H1 (cell line): ENCODE data around the gene OTOP1. TPM values are rescaled to one million over a fixed set of nuclear protein-coding genes. Genes with fewer than 3 reads are reported as not detected.

Experiments used
- CTCF ChIA-PET: fragments of 300-600 bp; sonication (Branson Sonifier 250); formaldehyde crosslinking; loops from one replicate; lab custom pipeline; 2021; ENCODE audit not compliant: partially characterized antibody; lab: Charles Lee
- POLR2A ChIA-PET: fragments of 300-600 bp; sonication (Branson Sonifier 250); formaldehyde crosslinking; loops from one replicate; lab custom pipeline; 2021; ENCODE audit warnings: inconsistent platforms; ENCODE audit not compliant: partially characterized antibody; lab: Charles Lee
- DNase-seq, 2 experiments: peaks; one replicate each; pipeline versions ENCODE4 v3.0.0 to v3.0.0-alpha.2; 2010 to 2022; ENCODE audit warnings: low spot score in 2 of 2, low read depth in 1 of 2, mixed read lengths in 1 of 2
- FAIRE-seq: peaks from 2 replicates; lab custom pipeline; 2011; peaks lifted over from hg19 to GRCh38; lab: Jason Lieb, UNC
- H2AFZ ChIP-seq: 2 replicates; pipeline ENCODE4 v1.8.1; 2012; ENCODE audit warnings: low read length, inconsistent platforms
- H2AK5ac ChIP-seq: 2 replicates; pipeline ENCODE4 v1.6.1; 2013; ENCODE audit warnings: low read depth, low read length
- H2BK120ac ChIP-seq: replicated peaks from 2 replicates; pipeline ENCODE3; 2013; ENCODE audit warnings: low read depth, low read length, inconsistent platforms
- H2BK12ac ChIP-seq: 2 replicates; pipeline ENCODE4 v1.6.1; 2013; ENCODE audit warnings: low read depth, low read length
- H2BK15ac ChIP-seq: 2 replicates; pipeline ENCODE4 v1.6.1; 2013; ENCODE audit warnings: low read length
- H2BK20ac ChIP-seq: 2 replicates; pipeline ENCODE4 v1.6.1; 2013; ENCODE audit warnings: low read length
- H2BK5ac ChIP-seq: 2 replicates; pipeline ENCODE4 v1.6.1; 2013; ENCODE audit warnings: low read depth, low read length
- H3K14ac ChIP-seq: 2 replicates; pipeline ENCODE4 v1.6.1; 2013; ENCODE audit warnings: inconsistent platforms; ENCODE audit not compliant: insufficient read length
- H3K18ac ChIP-seq: 2 replicates; pipeline ENCODE4 v1.6.1; 2013; ENCODE audit warnings: low read length; ENCODE audit errors: extremely low read depth
- H3K23ac ChIP-seq: 2 replicates; pipeline ENCODE4 v1.6.1; 2013; ENCODE audit warnings: inconsistent platforms; ENCODE audit not compliant: insufficient read length
- H3K23me2 ChIP-seq: 2 replicates; pipeline ENCODE4 v1.6.1; 2013; ENCODE audit warnings: low read depth, low read length
- H3K27ac ChIP-seq: 2 replicates; pipeline ENCODE4 v1.6.1; 2011; ENCODE audit warnings: low read depth, low read length, inconsistent platforms
- H3K27me3 ChIP-seq, 4 experiments: replicated peaks in 1 of 4; 1 replicate in 1 of 4; 2 replicates in 3 of 4; pipeline versions ENCODE4 v1.6.1 to v1.8.1; 2011 to 2013; ENCODE audit warnings: low read length in 3 of 4, mild to moderate bottlenecking in 3 of 4, inconsistent platforms in 2 of 4, mixed read lengths in 2 of 4, moderate library complexity in 1 of 4; ENCODE audit not compliant: control insufficient read depth in 3 of 4, insufficient read depth in 3 of 4; ENCODE audit errors: extremely low read depth in 1 of 4
- H3K36me3 ChIP-seq, 4 experiments: 2 replicates each; pipeline versions ENCODE4 v1.6.1 to v1.8.1; 2011 to 2013; ENCODE audit warnings: mild to moderate bottlenecking in 4 of 4, low read length in 3 of 4, moderate library complexity in 2 of 4, control low read depth in 1 of 4, inconsistent platforms in 1 of 4; ENCODE audit not compliant: insufficient read depth in 4 of 4, control insufficient read depth in 2 of 4
- H3K4ac ChIP-seq: replicated peaks from 2 replicates; pipeline ENCODE3; 2013; ENCODE audit warnings: low read length, low read depth, mixed read lengths, inconsistent platforms; ENCODE audit not compliant: insufficient read length
- H3K4me1 ChIP-seq, 4 experiments: replicated peaks in 1 of 4; 1 replicate in 1 of 4; 2 replicates in 3 of 4; pipeline versions ENCODE4 v1.6.1 to v1.8.1; 2011 to 2013; ENCODE audit warnings: low read length in 3 of 4, inconsistent platforms in 2 of 4, mixed read lengths in 1 of 4; ENCODE audit not compliant: insufficient read depth in 4 of 4, control insufficient read depth in 3 of 4
- H3K4me2 ChIP-seq, 2 experiments: 2 replicates each; pipeline versions ENCODE4 v1.6.1 to v1.8.1; 2011 to 2013; ENCODE audit warnings: low read depth in 2 of 2, low read length in 2 of 2, control low read depth in 1 of 2, inconsistent platforms in 1 of 2, mild to moderate bottlenecking in 1 of 2; ENCODE audit not compliant: insufficient read depth in 1 of 2
- H3K4me3 ChIP-seq, 4 experiments: fragments of 200-600, 300-600 bp in 1 of 4; sonication (generic), shearing (Covaris generic), sonication (Bioruptor Twin) in 1 of 4; 2 replicates each; pipeline versions ENCODE4 v1.5.1 to v1.8.1; 2011 to 2016; ENCODE audit warnings: low read length in 4 of 4, low read depth in 3 of 4, control low read depth in 2 of 4, inconsistent platforms in 2 of 4, mild to moderate bottlenecking in 2 of 4, mixed read lengths in 1 of 4, moderate library complexity in 1 of 4; ENCODE audit not compliant: insufficient read depth in 2 of 4; ENCODE audit errors: extremely low read depth in 1 of 4
- H3K56ac ChIP-seq: replicated peaks from 2 replicates; pipeline ENCODE3; 2013; ENCODE audit warnings: low read depth, mild to moderate bottlenecking, mixed read lengths, low read length, inconsistent platforms; ENCODE audit not compliant: insufficient read length
- H3K79me1 ChIP-seq: 2 replicates; pipeline ENCODE4 v1.6.1; 2013; ENCODE audit warnings: low read depth, low read length, control low read depth
- H3K79me2 ChIP-seq, 2 experiments: 2 replicates each; pipeline versions ENCODE4 v1.6.1 to v1.8.1; 2012 to 2013; ENCODE audit warnings: low read length in 2 of 2, mild to moderate bottlenecking in 2 of 2, inconsistent platforms in 1 of 2; ENCODE audit not compliant: insufficient read depth in 2 of 2, control insufficient read depth in 1 of 2
- H3K9ac ChIP-seq, 4 experiments: replicated peaks in 1 of 4; 1 replicate in 1 of 4; 2 replicates in 3 of 4; pipeline versions ENCODE4 v1.6.1 to v1.8.1; 2011 to 2013; ENCODE audit warnings: low read depth in 3 of 4, low read length in 3 of 4, control low read depth in 2 of 4, mild to moderate bottlenecking in 2 of 4, moderate library complexity in 2 of 4, inconsistent platforms in 1 of 4; ENCODE audit errors: extremely low read depth in 1 of 4
- H3K9me3 ChIP-seq, 2 experiments: 2 replicates each; pipeline versions ENCODE4 v1.6.1 to v1.8.1; 2012 to 2013; ENCODE audit warnings: mild to moderate bottlenecking in 2 of 2, moderate library complexity in 2 of 2, control low read depth in 1 of 2, inconsistent platforms in 1 of 2, low read depth in 1 of 2, low read length in 1 of 2, mixed read lengths in 1 of 2; ENCODE audit not compliant: insufficient read depth in 2 of 2
- H4K20me1 ChIP-seq, 2 experiments: replicated peaks in 1 of 2; 2 replicates each; pipeline versions ENCODE3 to v1.8.1; 2011 to 2013; ENCODE audit warnings: inconsistent platforms in 2 of 2, low read length in 2 of 2, mild to moderate bottlenecking in 1 of 2; ENCODE audit not compliant: insufficient read depth in 2 of 2, control insufficient read depth in 1 of 2
- H4K5ac ChIP-seq: 2 replicates; pipeline ENCODE4 v1.6.1; 2013; ENCODE audit warnings: low read length, low read depth, mixed read lengths, inconsistent platforms; ENCODE audit not compliant: insufficient read length
- H4K8ac ChIP-seq: 2 replicates; pipeline ENCODE4 v1.8.0; 2013; ENCODE audit warnings: mild to moderate bottlenecking, moderate library complexity, low read length, inconsistent platforms; ENCODE audit not compliant: insufficient read depth; ENCODE audit errors: extremely low read depth
- H4K91ac ChIP-seq: replicated peaks from 2 replicates; pipeline ENCODE3; 2013; ENCODE audit warnings: low read length, mixed read lengths, inconsistent platforms; ENCODE audit not compliant: insufficient read length
- CHD1 ChIP-seq: IDR thresholded peaks from 2 replicates; pipeline ENCODE4 v1.6.1; 2012; ENCODE audit warnings: low read depth, low read length, improper control_type of control experiment
- JUN ChIP-seq: IDR thresholded peaks from 2 replicates; pipeline ENCODE4 v1.6.1; 2011; ENCODE audit warnings: low read depth, mild to moderate bottlenecking, improper control_type of control experiment, low read length
- SRF ChIP-seq: IDR thresholded peaks from 2 replicates; pipeline ENCODE4 v1.6.1; 2011; ENCODE audit warnings: mild to moderate bottlenecking, low read depth, low read length, moderate library complexity
- TCF12 ChIP-seq: IDR thresholded peaks from 2 replicates; pipeline ENCODE4 v1.6.1; 2011; ENCODE audit warnings: low read depth, mild to moderate bottlenecking, low read length
- YY1 ChIP-seq: IDR thresholded peaks from 2 replicates; pipeline ENCODE4 v1.6.1; 2011; ENCODE audit warnings: low read depth, mild to moderate bottlenecking, low read length
- polyA plus RNA-seq, 7 experiments: library from polyadenylated mRNA; depleted of rRNA in 3 of 7; stranded (reverse) in 5 of 7; unstranded in 2 of 7; fragments of >200 nt in 5 of 7; fragments of 200-250 nt in 2 of 7; gene quantifications; 1 replicate in 5 of 7; 2 replicates in 1 of 7; 4 replicates in 1 of 7; pipeline versions ENCODE4 v1.2.1 to v1.2.3, GENCODE V29; 2011 to 2013; ENCODE audit warnings: missing spikeins in 2 of 7, mixed read lengths in 2 of 7
- total RNA-seq: library from RNA; stranded (reverse); fragmentation: NEBNext Ultra II Directional; extraction: Animal tissue kit (Norgen Biotek cat#: 25700); gene quantifications from 2 replicates; pipeline ENCODE4 v1.2.1, GENCODE V29; 2021

The OTOP1 gene
- total and polyA plus RNA-seq, 2 of the 8 experiments (the other 6 are each of a cell fraction or from before 2014, with no cell fraction given) = not detected

- Histone ChIP-seq H2BK5ac (no peak overlapping the region), H3K79me2 (no peaks in the 10 kb centered on the region), H3K18ac (no peak overlapping the region), H3K36me3 (no peaks in the 10 kb centered on the region), H3K9me3 (no peaks in the 10 kb centered on the region), H4K20me1 (no peaks in the 10 kb centered on the region), H3K56ac (no peak overlapping the region), H2BK12ac (no peak overlapping the region), H3K14ac (no peak overlapping the region), H4K91ac (no peak overlapping the region), H4K5ac (no peak overlapping the region), H3K23me2 (no peaks in the 10 kb centered on the region), H3K9ac (no peak overlapping the region), H3K27me3 (no peaks in the 10 kb centered on the region; a peak in 3 of 7 replicates), H2BK15ac (no peak overlapping the region), H3K79me1 (no peaks in the 10 kb centered on the region), H2AFZ (no peak overlapping the region), H3K4ac (no peak overlapping the region), H3K27ac (no peak overlapping the region), H4K8ac (no peak overlapping the region), H2BK20ac (no peak overlapping the region), H3K4me2 (no peak overlapping the region), H2BK120ac (no peak overlapping the region), H3K4me3 (no peak overlapping the region), H2AK5ac (no peak overlapping the region), H3K23ac (no peak overlapping the region), H3K4me1 (peaks cover 0 to 2% (median 0%) of the 10 kb centered on the region in 4 experiments; a peak in 1 of 7 replicates)
- CTCF ChIA-PET = interaction anchor here (4.0 kb wide), 1 partner anchor 23 kb away, joined by 13 read pairs; no protein-coding TSS in a partner anchor
- no peak for DNase-seq
- peak; percentile 48; the same call in 1 of the 2 replicates for TF ChIP-seq SRF
- no peak for TF ChIP-seq JUN
- TF ChIP-seq TCF12 = no peak
- no peak for TF ChIP-seq YY1
- TF ChIP-seq CHD1 = no peak
- FAIRE-seq = no peak
- POLR2A ChIA-PET = no interaction called here
These were observed 20.5 kb downstream of the OTOP1 start for GRCh38 chr4:4206204-4206603.
